ENCODE measurements around the gene MAPKAP1.
"Not testable (repeated sequence)": the region's sequence is repeated elsewhere in the genome, so short reads cannot be mapped to it uniquely, and the experiment has no call there.

MAPKAP1 gene

DNA sequence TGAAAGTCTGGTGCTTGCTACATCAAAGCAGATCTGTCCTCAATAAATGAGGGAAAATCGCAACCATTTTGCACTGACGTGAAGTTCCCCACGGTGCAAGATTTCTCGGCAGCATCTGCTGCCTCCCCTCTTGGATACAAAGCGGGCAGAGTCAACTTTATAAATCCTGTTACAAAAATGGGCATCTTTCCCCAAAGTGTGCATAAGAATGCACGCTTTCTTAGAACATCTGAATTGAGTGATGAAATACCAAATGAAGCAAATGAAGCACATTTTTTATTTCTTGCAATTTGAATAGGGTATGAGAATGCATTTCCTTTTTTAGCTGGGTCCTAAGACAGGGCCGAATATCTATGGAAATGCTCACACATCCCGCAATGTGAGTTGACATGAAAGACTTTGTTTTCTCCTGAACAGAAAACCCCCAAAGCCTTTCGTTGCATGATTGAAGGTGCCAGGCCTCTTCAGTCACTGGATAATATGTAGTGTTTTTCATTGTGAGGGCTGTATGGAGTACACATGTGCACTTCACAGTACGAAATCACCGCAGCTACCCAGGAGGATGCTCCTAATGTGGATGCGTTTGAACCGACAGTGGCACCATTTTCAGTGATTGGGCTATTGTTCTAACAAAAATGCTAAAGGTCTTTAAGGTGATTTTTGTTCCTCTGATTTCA is 19.6 kb upstream of the MAPKAP1 start:
- DNase-seq, result no peak

DNA sequence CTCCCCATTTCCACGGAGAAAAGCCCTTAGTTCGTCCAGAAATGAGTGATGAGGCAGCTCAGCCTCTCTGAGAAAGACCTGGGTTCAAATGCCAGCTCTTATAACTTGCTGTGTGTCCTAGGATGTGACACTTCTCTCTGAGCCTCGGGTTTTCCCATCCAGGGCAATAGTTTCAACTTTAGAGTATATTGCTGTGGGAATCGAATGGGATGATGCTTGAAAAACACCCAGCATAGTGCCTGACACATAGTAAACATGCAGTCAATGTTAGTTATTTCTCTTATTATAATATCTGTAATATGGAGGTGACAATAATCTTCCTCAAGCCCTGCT is 430 bp upstream of the MAPKAP1 start:
- DNase-seq, result no peak

DNA sequence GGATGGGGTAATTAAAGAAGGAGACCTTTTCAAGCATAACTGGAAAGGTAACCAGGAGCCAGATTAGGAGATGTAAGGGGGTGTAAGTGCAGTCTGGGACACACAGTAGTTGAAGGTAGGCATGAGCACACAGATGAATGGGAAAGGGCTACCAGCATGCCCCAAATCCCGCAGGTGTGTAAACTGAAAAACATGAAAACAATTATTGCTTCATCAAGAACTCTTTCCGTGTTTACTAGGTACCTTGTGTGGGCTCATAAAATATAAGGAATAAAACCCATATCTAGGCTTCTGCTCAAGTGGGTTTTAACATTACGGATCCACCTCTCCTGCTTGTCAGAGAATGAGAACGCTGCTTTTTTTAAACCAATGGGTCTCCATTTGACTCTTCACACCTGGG is 1.1 kb downstream of the MAPKAP1 start:
- no peak for DNase-seq

DNA sequence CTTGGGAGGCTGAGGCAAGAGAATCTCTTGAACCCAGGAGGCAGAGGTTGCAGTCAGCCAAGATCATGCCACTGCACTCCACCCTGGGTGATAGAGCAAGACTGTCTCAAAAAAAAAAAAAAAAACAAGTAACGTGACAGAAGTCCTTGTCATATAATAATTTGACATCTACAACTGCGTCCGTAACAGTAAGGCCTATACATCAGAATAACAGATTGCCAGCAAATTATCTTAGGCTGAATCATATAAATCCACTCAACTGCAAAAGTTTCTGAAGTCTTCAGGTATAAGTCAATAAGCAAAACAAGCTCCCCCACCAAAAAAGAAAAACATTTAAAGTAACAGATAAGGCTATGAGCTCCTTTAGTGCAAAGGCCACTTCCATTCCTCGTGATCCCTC is 3.3 kb downstream of the MAPKAP1 start:
- no peak for DNase-seq

DNA sequence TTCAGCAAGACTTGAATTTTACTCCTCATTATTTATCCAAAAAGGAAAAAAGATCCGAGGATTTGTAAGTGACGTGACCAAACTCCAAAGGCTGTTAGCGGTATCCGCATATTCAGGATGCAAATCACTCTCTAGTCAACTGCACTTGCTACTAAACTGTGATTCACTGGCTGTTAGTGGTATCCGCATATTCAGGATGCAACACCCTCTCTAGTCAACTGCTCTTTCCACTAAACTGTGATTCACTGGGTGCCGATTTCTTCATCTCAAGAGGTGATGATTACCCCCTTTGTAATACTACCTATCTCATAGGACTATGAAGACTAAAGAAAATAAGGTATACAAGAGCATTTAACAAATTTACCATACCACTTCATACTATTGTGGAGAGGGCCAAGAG is 5.7 kb downstream of the MAPKAP1 start:
- DNase-seq, result no peak

DNA sequence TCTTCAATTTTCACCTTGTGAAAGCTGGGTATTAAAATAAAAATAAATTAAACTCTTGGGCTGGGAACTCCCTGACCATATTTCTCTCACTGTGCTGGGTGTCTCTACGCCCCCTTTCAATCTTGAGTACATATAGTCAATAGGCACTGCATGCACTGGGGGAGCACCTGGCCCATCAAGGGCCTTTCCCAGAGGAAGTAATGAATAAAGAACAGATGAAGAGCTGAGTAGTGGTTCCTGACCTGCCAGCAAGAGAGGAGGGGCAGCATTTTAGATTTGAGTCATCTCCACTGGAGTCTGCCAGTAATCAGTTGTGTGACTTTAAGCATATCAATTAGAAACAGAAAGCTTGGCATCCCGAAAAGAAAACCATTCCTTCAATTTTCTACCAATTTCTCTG is 6.2 kb downstream of the MAPKAP1 start:
- no peak for DNase-seq

DNA sequence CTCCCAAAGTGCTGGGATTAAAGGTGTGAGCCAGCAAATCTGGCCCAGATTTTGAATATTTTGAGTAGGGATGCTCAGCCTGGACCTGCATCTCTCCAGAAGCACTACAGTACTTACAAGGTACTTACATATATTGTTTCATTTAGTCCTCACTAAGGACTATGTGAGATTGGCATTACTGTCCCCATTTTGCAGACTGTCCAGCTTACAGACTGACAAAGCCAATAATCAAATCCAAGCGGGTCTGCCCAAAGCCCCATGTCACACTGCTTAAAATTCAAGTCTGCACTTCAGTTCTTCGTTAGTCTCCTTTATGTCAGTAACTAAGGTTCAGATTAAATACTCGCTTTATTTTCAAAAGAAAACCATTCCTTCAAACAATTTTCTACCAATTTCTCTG is 7.1 kb downstream of the MAPKAP1 start:
- no peak for DNase-seq

DNA sequence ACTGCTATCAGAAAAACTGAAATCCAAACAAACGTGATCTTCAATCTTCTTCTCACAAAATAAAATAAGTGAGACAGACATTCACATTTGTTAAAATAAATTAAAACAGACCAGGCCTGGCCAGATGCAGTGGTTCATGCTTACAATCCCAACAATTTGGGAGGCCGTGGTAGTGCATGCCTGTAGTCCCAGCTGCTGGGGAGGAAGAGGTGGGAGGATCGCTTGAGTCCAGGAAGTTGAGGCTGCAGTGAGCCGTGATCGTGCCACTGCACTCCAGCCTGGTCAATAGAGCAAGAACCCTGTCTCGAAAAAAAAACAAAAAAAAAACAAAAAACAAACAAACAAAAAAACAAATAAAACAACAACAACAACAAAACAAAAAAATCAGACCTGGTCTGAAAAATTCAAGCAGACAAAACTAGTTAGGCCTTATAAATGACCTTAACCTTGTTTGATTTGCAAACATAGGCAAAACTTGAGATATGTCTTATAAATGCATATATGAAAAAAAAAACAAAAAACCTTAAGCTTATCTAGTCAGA is 10.8 kb downstream of the MAPKAP1 start:
- no peak for DNase-seq

DNA sequence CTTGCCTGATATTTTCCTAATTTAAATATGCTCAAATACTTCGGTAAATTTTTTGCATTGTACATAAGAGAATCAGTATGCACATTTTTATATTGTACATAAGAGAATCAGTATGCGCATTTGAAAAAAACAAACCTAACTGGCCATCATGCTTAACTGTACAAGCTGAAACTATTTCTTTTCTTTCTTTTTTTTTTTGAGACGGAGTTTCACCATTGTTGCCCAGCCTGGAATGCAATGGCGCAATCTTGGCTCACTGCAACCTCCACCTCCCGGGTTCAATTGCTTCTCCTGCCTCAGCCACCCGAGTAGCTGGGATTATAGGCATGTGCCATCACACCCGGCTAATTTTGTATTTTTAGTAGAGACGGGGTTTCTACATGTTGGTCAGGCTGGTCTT is 11.5 kb downstream of the MAPKAP1 start:
- not testable (repeated sequence) for DNase-seq

DNA sequence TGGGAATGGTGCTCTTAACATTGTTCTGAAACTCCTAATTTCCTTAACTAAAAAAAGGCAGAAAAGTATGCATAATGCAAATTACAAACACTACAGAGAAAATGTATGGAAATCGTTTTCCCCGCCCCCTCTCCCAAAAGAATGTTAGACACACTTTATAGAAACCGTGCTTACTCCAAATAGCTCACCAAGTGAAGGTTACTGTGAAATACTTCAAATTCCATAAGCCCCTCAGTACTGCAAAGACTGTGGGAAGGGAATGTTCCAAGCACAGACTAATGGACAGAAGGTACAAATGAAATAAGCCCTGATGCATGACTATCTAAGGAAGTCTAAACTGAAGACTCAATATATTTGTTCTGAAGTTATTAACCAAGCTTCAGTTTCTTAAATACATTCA is 12.5 kb downstream of the MAPKAP1 start:
- no peak for DNase-seq

DNA sequence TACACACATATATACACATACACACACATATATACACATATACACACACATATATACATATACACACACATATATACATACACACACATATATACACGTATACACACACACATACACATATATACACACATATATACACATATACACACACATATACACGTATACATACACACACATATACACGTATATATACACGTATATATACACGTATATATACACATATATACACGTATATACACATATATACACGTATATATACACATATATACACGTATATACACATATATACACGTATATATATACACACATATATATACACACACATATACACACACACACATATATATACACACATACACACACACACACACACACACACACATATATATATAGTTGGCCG is 13.5 kb downstream of the MAPKAP1 start:
- DNase-seq, result not testable (repeated sequence)

DNA sequence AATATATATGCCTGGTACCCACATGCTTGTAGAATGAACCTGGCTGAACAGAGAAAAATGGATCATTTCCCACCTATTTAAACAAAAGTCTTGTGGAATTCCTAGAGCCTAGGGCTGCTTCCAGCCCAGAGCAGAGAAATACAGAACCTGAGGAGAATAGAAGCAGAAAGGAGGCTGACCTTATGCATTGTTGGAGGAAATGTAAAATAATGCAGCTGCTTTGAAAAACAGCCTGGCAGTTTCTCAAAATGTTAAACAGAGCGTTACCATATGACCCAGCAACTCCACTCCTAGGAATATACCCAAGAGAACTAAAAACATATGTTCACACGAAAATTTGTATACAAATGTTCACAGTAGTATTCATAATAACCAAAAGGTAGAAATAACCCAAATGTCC is 15.1 kb downstream of the MAPKAP1 start:
- no peak for DNase-seq

DNA sequence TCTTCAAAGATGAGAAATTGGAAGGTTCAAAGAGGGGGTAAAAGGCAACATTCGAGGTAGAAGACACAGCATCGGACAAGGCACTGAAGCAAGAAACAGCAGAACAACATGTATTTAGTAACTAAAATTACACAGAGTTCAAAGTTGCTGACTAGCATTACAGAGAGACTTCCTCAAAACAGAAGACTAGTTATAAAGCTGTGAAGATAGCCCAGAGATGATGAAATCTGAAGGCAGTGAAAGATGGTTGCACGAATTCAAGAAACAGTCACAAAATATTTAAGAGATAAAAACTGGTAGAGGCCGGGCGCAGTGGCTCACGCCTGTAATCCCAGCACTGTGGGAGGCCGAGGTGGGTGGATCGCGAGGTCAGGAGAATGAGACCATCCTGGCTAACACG is 16.3 kb downstream of the MAPKAP1 start:
- DNase-seq, result no peak

DNA sequence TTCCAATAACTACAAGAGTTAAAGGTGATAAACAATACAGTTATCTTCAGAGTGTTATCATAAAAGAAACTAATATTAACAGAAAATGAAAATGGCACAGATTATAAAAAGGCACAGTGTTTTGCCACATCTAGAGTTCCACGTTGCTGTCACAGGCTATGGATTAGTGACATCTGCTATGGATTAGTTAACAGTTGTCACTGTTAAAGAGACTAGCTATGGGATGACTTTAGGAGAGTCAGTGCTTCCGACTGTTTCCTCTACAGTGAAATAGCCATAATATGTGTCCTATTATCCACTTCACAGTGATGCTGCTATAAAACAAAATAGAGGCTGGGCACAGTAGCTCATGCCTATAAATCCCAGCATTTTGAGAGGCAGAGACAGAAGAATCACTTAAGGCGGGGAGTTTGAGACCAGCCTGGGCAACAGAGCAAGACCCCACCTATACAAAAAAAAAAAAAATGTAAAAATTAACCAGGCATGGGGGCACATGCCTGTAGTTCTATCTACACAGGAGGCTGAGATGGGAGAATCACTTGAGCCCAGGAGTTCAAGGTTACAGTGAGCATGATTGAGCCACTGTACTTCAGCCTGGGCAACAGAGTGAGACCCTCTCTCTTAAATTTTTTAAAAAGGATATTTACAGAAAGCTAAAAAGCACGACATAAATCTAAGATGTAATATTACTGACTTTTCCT is 19.7 kb downstream of the MAPKAP1 start:
- DNase-seq, result no peak

DNA sequence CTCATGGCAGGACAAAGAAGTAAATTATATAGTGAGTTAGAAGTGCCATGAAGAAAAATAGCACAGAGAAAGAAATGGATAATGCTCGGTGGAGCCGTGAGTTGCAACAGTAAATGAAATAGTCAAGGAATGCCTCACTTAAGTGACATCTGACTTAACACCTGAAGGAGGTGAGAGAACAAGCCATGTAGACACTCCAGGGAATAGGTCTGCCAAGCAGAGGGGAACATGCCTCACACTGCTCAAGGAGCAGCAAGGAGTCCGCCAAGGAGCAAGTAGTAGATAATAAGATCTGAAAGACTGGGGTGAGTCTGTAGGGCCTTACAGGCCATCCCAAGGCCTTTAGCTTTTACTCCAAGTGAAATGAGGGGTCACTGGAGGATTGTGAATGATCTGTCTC is 21.8 kb downstream of the MAPKAP1 start:
- DNase-seq, result no peak

DNA sequence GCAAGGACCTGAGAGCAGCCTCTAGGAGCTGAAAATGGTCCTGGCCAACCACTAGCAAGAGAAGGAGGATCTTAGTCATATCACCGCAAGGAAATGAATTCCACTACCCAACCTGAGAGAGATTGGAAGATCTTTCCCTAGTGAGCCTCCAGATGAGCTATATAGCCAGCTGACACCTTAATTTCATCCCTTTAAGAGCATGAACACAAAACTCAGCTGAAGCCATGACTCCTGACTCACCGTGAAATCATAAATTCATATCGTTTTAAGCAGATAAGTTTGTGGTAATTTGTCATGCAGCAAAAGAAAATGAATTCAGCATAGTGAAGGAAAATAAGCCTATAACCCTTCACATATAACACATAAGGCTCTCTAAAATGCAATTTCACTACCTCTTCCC is 23.5 kb downstream of the MAPKAP1 start:
- DNase-seq, result no peak

DNA sequence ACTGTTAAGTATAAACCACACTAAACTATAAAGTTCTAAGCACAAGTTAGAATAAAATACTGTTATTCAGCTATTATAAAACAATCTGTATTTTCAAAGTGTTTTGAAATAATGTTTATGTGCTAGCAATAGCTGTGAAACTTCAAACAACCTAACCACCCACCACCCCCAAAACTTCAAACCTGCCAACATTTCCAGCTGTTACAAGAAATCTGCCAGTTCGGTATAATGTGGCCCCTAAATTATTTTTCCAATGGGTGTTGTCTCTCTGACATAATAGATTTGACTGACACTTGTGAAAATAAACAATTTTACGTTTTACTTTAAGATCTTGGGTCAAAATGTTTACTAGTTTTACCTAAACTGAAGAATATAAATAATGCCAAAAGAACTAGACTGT is 24.7 kb downstream of the MAPKAP1 start:
- no peak for DNase-seq

DNA sequence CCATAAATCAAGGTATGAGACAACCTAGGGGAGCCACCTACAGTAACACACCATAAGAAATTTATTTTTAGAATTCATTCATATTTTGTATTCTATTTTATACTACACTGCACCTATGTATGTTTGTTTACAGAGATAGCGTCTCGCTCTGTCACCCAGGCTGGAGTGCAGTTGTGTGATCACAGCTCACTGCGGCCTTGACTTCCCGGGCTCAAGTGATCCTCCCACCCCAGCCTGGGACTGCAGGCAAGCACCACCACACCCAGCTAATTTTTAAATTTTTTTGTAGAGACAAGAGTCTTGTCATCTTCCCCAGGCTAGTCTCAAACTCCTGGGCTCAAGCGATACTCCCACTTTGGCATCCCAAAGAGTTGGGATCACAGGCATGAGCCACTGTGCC is 25.4 kb downstream of the MAPKAP1 start:
- no peak for DNase-seq

DNA sequence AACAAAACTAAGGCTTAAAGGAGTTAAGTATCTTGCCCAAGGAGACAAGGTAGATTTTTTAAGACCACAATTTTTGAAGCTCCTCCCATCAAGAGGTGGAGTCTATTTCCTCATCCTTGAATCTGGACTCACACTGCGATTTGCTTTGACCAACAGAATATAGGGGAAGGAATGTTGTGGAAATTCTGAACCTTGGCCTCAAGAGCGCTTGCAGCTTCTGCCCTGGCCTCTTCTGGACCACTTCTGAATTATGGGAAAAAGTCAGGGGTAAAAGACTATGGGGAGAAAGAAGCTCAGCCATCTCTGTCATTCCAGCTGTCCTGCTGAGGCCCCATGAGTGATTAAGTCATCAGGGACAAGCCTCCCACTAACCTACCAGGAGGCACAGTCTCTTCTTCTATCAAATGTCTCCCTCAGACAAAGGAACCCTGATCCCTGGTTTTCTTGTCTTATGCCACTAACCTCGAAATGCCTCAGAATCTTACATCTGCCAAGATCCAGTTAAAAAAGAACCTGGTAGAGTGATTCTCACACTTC is 25.9 kb downstream of the MAPKAP1 start:
- DNase-seq, result no peak

DNA sequence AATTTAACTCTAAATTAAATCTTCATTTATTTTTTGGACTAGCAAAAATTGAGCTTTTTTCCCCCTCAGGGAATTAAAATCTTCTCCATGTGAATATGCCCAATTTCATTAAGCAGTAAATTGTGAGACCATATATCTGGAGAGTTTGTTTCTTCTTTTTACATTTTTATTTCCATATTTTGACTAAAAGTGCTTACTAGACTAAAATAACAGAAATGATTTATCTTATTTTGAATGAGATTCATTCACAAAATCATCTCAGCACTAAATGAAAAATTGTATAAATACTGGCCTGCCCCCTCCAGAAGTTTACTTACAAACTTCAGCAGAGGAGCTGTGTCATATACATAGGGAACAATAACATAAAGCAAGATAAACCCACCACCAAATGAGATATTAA is 26.6 kb downstream of the MAPKAP1 start:
- no peak for DNase-seq

DNA sequence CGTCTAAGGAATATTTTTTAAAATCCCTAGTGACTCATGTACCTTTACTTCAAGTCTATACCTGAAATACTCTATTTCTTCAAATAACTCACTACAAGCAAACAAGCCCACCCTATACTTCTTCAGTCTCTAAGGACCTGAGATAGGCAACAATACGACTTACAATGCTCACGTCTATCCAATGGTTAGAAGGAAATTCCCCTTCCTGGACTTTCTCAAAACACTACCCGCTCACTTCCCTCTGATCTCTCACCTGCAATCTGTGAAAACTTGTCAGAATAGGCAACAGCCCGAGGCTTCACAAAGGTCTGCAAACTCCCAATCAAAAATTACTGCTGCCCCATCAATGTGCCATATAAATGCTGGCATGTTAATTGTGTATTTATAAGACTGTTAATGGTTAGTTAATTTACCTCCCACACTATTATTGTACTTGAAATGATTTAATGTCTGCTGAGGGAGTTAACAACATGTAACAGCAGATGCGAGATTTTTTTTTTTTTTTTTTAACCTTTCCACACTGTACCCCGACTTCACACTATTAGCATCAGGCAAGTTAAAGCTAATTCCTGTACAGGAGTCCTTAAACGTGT is 27.3 kb downstream of the MAPKAP1 start:
- DNase-seq, result no peak

DNA sequence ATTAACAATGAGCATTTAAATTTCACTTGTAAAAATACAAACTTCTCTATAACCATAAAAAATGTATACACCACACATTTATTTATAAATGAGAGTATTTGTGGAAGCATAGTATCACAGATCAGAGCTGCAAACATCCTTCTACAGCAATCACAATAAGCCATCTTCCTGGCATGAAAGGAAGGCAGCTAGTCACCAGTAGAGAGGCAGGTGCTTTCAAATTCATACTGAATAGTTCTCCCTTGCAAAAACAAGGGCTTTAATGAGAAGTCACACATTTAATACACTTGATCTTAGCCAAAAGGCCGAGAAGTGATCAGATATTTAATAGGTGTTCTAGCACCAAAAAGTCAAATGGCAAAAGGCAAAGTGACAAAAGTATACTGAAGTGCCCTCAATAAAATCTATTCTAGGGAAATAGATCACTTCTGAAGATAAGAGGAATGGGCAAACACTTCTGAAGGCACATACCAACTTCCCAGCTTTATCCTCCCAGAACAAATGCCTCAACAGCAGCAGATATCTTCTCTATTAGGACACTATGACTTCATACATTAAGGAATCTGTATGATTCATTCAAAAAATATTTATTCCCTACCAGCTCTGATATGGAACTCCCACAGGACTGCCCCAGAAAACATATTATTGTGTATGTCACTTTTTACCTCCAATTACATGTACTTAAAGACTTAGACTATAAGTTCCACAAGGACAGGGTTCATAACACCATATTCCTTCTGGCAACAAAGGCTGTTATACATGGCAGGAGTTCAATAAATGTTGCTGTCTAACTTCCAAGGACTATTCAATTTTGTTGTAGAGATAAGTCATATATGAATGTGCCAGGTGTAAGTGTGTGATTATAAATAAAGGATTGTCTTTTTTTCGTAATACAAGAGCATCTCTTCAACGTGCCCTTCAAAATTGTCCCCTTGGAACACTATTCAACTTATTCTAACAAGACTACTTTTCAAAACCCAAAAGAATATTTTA is 31.7 kb downstream of the MAPKAP1 start:
- DNase-seq, result no peak

DNA sequence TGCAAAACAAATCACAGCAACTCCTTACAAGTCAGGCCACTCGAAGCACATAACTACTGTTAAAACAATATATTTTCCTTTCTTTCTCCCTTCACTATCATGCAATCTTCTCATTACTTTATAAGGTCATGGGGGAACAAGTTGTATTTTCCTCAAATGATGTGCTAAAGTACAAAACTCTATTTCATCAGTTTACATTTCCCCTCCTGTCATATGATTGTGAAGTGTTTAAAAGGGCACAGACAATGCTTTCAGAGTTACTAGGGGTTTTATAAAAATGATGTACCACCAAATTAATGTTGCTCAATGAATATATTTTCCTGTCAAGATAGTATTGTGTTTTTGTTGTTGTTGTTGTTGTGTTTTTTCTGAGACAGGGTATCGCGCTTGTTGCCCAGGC is 34.1 kb downstream of the MAPKAP1 start:
- no peak for DNase-seq

Measured in NCI-H2171 (cell line).